ENCODE measurements around the gene ISLR.

ISLR gene

GRCh38 chr15:74134387-74135027 lies 39.0 kb upstream of the ISLR start:
- peak; percentile 27; the same call in 1 of the 2 replicates for TF ChIP-seq CTCF (IDR thresholded peaks at IDR 0.05)

GRCh38 chr15:74135041-74135565 lies 38.4 kb upstream of the ISLR start:
- no peak for TF ChIP-seq CTCF (IDR thresholded peaks at IDR 0.05)

- TF ChIP-seq CTCF (IDR thresholded peaks at IDR 0.05) = no peak
Observed at GRCh38 chr15:74136540-74136813, 37.0 kb upstream of the ISLR start.

GRCh38 chr15:74136814-74137536 lies 36.5 kb upstream of the ISLR start:
- TF ChIP-seq CTCF (IDR thresholded peaks at IDR 0.05) = no peak

GRCh38 chr15:74137537-74137894 lies 36.0 kb upstream of the ISLR start:
- no peak for TF ChIP-seq CTCF (IDR thresholded peaks at IDR 0.05)

GRCh38 chr15:74138642-74139041 lies 34.9 kb upstream of the ISLR start:
- no peak for TF ChIP-seq CTCF (IDR thresholded peaks at IDR 0.05)

GRCh38 chr15:74141591-74141990 lies 31.9 kb upstream of the ISLR start:
- no peak for TF ChIP-seq CTCF (IDR thresholded peaks at IDR 0.05)

All from LNCAP (cell line).